K562 (cell line): ENCODE measurements around the gene KIAA1210.

Experiments
- CBFB ChIP-seq: sonication (generic); formaldehyde crosslinking; IDR thresholded peaks from 2 replicates; pipeline ENCODE4 v1.4.0; 2020; ENCODE audit warnings: mild to moderate bottlenecking, missing genetic modification reagents
- CTCF ChIP-seq, 3 experiments: IDR thresholded peaks in 2 of 3; conservative IDR thresholded peaks in 1 of 3; 2 replicates each; pipeline ENCODE4 v1.5.1; 2011 to 2012; ENCODE audit warnings: low read length in 3 of 3, mild to moderate bottlenecking in 3 of 3, control low read depth in 2 of 3, improper control_type of control experiment in 1 of 3, inconsistent platforms in 1 of 3, low read depth in 1 of 3, mixed read lengths in 1 of 3, moderate library complexity in 1 of 3; ENCODE audit not compliant: insufficient read depth in 2 of 3
- HEY1 ChIP-seq: fragments of 250-450 bp; sonication (Bioruptor Pico); IDR thresholded peaks from 2 replicates; pipeline ENCODE4 v1.5.0; 2020; ENCODE audit warnings: mild to moderate bottlenecking, moderate library complexity, borderline replicate concordance
- HNRNPUL1 ChIP-seq: fragments of 200-400 bp; formaldehyde crosslinking; IDR thresholded peaks from 2 replicates; pipeline ENCODE4 v1.6.1; 2017; ENCODE audit warnings: low read length
- JUN ChIP-seq, 2 experiments: sonication (generic) in 1 of 2; formaldehyde crosslinking in 1 of 2; IDR thresholded peaks; 2 replicates each; pipeline versions ENCODE4 v1.6.1 to v1.8.0; 2012 to 2022; ENCODE audit warnings: borderline replicate concordance in 2 of 2, mild to moderate bottlenecking in 2 of 2, improper control_type of control experiment in 1 of 2, low read depth in 1 of 2, low read length in 1 of 2, missing genetic modification reagents in 1 of 2
- NR1H2 ChIP-seq: sonication (generic); formaldehyde crosslinking; IDR thresholded peaks from 2 replicates; pipeline ENCODE4 v1.4.0; 2020; ENCODE audit warnings: mild to moderate bottlenecking, missing genetic modification reagents
- RAD51 ChIP-seq: fragments of 450-650 bp; IDR thresholded peaks from 2 replicates; pipeline ENCODE4 v1.7.1; 2016; ENCODE audit warnings: low read depth, mild to moderate bottlenecking, borderline replicate concordance
- ZBTB43 ChIP-seq: sonication (generic); formaldehyde crosslinking; IDR thresholded peaks from 2 replicates; pipeline ENCODE4 v1.8.0; 2023; ENCODE audit warnings: mild to moderate bottlenecking, missing genetic modification reagents
- ZNF347 ChIP-seq: fragments of 450-650 bp; formaldehyde crosslinking; IDR thresholded peaks from 2 replicates; pipeline ENCODE4 v1.4.0; 2020; ENCODE audit warnings: low read depth, mild to moderate bottlenecking, moderate library complexity
- ZNF766 ChIP-seq: fragments of 200-800 bp; sonication (Bioruptor generic); conservative IDR thresholded peaks from 2 replicates; pipeline ENCODE4 v1.6.1; 2016; ENCODE audit warnings: missing genetic modification characterization, missing compliant biosample characterization

GRCh38 chrX:119101168-119101567 lies 26.4 kb downstream of the KIAA1210 start:
- TF ChIP-seq HNRNPUL1 = no peak
- no peak for TF ChIP-seq ZBTB43 (CRISPR knock-in tag)
- TF ChIP-seq JUN (IDR thresholded peaks at IDR 0.05; ENCODE audit: borderline replicate concordance, low read depth, low read length) = no peak
- TF ChIP-seq JUN (CRISPR knock-in tag; IDR thresholded peaks at IDR 0.05; ENCODE audit: borderline replicate concordance) = no peak
- no peak for TF ChIP-seq ZNF347 (CRISPR knock-in tag)
- TF ChIP-seq RAD51 = no peak
- TF ChIP-seq ZNF766 (CRISPR knock-in tag) = no peak
- TF ChIP-seq NR1H2 (CRISPR knock-in tag) = no peak
- TF ChIP-seq CTCF (IDR thresholded peaks at IDR 0.05 in 2 of 3, conservative IDR thresholded peaks at IDR 0.05 in 1 of 3; ENCODE audit: insufficient read depth in 2 of 3, low read depth in 1 of 3, low read length in 3 of 3) = no peak
- no peak for TF ChIP-seq CBFB (CRISPR knock-in tag)
- TF ChIP-seq HEY1 (CRISPR knock-in tag) = no peak
